HG02588 (cell line): ENCODE measurements around the gene SLC22A12.

Source experiments
- ATAC-seq: cut with Tn5 transposase; IDR thresholded peaks from one replicate; pipeline ENCODE4 v1.9.1; 2021; ENCODE audit warnings: mild to moderate bottlenecking, moderate library complexity; ENCODE audit not compliant: unreplicated experiment

The SLC22A12 gene

DNA sequence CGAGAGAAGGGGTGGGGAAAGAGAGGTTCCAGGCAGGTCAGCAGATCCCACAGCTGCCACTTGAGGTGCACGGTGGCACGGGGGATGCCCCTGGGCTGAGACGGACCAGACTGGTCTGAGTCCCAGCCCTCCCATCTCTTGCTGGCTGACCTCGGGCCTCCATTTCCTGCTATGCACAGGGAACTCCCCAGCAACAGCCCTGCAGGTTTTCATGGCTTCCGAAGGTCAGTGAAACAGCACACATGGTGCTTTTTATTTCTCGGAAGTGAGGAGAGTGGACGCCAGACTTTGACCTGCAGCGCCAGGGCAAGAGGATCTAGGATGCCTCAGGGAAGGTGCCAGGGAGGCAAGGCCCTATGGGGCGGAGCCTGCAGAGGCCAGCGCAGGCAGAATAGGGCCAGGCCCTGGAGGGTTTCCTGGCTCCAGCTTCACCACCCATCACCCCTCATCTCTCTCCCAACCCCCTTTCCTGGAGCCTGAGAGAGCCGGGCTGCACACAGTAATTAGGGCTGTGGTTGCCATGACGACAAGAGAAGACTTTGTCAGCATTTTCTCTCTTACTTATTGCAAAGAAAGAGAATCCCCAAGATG is 29.5 kb downstream of the SLC22A12 start:
- ATAC-seq: no peak

DNA sequence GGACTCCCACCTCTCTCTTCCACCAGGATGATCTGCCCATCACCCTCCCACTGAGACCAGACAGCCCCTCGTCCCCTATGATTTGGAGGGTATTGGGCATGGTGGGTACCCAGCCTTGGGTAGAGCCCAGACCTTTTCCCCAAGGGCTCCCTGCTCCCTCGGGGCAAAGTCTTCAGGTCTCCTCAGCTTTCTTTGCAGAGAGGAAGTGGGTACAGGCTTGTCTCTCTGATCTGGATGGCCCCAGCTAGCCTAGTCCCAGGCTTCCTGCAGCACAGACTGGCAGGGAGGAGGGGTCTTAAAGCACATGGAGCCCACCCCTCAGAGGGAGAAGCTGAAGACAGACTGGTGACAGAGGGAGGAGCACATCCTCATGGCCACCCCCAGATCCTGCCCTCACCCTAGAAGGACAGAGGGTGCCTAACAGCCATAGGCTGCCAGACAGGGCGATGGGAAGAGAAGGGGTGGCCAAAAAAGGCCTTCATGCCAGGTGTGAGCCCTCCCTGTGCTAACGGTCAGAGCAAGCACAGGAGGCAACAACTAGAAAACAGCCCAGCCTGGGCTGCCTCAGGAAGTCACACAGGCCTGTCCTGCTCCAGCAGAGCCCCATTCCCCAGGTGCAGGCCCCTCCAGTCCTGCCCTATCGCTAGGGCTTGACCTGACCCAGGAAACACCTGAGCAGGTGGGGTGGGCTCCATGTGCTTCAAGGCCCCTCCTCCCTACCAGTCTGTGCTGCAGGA is 30.4 kb downstream of the SLC22A12 start:
- ATAC-seq: no peak

DNA sequence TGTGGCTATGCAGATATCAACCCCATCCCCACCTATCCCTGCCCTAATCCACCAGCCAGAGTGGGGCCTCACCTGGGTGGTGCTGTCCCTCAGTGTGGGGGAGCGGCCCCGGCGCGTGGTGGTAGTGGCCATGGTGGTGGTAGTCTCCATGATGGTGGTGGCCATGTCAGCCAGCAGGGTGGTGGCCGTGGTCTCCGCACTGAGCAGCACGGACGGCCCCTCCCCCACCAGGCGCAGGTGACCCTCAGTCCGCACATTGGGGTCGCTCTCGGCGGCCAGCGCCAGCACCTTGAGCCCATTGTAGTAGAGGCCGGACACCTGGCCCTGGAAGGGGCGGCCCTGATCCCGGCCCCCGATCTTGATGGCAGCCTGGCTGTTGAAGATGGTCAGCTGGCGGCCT is 31.7 kb downstream of the SLC22A12 start:
- no peak for ATAC-seq

DNA sequence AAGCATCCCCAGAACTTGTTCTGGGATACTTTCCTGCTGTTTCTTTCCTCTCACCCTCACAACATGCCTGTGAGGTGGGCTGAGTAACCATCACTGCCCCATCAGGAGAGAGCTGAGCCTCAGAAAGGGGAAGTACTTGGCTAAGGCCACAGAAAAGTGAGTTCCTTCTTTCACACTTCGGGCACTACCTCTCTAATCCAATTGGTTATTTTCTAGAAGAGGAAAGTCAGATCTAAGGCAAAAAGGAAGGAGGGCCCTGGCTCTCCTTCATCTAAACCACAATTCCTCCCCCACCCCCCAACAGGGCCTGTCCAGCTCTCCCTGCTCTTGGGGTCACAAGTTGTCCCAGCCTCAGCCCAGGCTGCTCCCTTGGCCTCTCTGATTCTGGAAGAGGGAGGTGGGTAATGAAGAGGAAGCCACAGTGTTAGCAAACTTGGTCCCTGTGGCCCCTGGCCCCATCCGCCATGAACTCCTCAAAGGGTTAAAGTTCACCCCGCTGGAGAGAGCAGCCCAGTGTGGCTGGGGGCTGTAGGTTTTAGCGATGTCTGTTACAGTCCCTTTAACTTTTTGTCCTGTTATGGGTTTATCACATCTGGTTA is 34.0 kb downstream of the SLC22A12 start:
- ATAC-seq: no peak

DNA sequence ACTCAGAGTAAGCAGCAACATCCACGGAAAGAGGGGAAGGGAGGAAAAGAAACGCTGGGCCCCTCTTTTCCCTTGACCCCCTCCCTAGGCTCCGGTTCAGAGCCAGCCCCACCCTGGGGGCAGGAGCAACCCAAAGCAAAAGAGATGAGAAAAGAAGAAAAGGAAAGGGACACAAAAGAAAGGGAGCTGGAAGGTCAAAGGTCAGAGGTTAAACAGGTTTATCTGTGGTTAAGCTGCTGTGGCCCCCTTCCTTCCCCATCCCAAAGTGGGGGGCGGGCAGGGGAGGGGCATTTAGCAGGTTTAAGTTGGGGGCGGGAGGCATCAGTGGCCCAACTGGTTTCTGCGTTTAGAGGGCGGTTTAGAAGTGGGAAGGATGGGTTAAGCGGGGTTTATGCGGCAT is 35.6 kb downstream of the SLC22A12 start:
- ATAC-seq: no peak

DNA sequence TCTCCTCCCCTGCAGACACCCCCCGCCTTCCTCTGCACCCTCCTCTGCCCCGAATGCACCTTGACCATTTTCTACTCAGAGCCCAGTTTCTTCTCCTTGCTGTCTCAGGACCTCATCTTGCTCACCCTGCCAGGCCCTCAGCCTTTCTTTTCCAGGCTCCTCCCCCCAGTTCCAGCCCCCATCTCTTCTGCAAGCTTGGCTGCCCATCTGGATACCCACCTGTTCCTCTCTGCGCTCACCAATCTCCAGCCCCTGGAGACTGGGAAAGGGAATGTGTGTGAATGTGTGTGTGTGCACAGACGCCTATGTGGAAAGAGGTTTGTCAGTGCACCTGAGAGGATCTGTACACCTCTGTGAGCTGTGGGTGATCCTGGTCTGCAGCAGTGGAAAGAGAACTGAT is 36.4 kb downstream of the SLC22A12 start:
- ATAC-seq: no peak

DNA sequence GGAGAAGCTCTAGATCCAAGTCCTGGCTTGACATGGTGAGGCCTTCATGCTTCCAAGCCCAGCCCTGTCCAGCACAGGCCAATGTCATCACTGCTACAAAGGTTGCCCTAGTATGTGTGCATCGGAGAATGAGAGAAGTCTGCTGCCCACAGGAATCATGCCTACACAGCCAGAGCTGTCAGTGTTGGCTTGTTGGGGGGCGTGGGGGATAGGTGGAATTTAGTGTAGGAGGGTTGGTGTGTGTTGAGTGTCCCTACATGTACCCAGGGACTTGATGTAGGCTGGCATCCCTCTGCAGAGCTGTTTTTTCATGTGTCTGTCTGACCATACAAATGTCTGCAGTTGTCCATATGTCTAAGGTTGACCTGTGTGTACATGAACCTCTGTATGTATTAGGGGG is 37.6 kb downstream of the SLC22A12 start:
- ATAC-seq: no peak

DNA sequence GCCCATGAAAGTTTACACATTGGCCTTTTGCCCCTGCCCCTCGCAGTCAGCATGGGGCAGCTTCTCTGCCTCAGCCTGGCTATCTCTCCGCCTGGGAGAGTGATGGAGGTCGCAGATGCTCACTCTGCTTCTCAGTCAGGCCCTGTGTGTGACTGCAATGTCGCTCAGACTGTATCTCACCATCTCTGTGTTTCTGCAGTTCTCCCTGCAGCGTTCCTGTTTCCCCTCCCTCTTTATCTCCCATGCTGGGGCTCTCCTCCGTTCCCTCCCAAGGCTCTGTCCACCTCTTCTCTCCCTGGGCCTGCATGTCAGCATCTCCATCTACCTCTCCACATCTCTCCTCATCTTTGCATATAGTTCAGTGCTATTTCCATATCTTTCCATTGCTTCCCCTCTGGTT is 38.1 kb downstream of the SLC22A12 start:
- no peak for ATAC-seq

DNA sequence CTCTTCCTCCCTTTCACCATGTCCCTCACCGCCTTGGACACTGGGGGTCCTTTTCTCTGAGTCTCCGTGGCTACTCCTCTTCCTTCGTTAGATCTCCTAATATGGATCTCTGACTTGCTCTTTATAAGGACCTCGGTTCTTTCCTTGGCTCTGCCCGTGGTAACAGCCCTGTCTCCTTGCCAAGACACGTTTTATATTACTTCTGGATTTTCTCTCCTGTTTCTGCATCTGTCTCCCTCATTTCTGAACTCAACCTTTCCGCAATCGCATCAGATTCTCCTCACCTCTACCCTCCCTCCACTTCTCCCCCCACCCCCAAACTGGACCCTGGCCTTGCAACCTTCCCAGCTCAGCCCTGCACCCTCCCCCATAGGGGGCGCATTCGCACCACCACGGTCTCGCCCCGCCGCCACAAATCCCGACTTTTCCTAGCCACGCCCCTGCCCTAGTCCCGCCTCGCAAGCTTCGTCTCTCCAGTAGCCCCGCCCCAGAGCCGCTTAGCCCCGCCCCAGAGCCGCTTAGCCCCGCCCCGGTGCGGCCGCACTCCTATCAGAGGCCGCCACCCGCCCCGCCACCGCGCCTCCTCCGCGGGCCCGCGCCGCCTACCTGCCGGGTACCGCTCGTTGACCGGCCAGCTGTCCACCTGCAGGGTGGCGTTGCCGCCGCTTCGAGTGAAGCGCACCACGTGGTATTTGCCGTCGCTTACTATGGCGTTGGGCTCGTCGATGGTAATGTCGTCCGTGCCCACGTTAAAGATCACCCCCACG is 39.0 kb downstream of the SLC22A12 start:
- no peak for ATAC-seq

DNA sequence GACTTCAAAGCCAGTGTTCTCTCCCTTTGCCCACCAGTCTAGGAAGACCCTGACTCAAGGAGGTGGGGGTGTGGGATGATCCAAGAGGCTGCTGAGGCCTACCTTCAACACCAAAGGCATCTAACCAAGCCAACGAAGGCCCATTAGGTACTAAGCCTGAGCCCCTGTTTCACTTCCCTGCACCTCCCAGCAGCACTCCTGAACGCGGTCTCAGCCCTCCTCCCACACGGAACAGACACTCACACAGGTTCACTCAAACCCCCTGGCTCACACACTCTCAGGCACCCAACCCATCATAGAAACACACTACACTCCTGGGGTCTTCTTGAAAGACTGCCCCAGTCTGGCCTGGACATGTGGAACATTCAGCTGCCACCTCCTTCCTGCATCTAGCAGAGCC is 40.7 kb downstream of the SLC22A12 start:
- ATAC-seq: no peak

DNA sequence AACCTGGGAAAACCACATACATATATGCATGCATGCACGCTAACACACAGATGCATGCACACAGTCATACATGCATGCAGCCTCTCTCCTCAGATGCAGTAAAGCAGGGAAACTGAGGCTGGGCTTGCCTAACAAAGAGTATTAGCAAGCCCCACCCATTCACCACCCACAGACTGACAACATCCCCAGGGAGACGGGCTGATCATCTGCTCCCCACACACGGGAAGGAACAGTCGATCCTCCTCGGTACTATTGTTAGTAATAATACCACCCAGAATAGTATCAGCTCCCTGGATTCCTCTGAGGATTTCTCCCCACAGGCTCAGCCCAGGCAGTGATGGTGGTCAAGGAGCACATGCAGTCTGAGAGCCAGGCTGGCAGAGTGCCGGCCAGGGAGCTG is 41.2 kb downstream of the SLC22A12 start:
- ATAC-seq: no peak

DNA sequence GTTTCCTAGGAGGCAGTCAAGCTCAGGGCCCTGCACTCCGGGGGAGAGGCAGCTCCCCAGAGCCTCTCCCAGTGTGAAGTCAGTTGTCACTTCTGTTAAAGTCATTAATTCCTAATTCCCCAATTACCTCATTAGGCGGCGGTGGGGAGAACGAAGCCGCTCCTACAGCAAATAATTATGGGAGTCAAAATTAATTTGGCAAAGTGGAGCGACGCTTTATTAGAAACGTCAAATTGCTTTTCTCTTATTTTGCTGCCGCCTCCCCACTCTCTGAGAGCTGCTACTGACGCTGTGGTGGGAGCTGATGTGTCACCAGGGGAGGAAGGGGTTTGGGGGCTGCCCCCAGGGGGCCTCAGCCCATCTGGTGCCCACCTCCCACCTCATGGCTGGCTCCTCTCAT is 41.6 kb downstream of the SLC22A12 start:
- no peak for ATAC-seq

DNA sequence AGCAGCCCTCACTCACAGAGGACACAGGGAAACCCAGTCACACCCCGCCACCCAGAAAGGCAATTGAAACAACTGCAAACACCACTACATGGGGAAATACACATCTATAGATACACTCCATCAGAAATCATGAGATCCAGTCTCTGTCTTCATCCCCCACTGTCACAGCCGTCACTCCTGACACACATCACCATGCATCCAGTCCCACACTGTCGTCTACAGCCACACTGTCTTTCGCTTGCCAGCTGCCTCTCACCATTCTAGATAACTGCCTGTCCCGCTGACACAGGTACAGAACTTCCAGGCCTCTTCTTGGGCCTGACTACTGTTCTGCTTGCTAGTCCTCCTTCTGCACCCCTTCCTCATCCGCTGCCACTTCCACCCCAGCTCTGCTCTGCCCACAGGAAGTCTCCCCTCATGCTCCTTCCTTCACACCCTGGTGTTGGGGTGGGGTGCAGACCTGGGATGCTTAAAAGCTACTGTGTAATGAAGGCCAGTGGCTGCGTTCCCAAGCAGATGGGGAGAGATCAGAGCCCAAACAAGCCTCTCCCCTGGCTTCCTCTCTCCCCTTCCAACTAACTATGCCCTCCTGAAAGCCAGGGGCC is 42.6 kb downstream of the SLC22A12 start:
- no peak for ATAC-seq

DNA sequence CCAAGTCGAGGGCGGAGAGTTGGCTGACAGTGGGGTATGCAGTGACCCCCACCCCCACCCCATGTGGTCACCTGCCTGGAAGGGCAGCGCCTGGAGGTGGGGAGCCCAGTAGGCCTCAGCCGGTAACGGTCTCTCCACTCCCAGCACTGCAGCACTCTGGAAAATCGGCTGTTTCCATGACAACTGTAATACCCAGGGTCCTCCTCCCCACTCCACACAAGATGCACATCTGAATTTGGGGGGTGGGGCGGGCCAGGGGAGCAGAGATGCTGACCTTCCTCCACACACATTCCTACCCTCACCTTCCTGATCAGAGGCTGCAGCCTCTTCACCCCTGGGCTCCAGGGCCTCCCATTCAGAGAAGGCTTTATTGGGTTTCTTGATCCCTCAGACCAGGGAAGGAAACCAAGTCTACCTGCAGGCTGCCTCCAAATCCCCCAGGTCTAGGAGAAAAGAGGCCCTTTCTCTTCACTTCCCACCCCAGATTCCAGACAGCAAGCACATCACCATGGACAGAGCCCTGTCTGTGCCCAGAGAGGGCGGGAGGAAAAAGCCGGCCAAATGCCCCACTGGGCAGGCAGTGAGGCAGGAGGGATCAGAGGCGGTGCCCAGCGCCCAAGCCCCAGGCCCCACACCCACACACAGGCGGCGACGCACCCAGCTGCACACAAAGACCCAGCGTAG is 46.5 kb downstream of the SLC22A12 start:
- no peak for ATAC-seq

DNA sequence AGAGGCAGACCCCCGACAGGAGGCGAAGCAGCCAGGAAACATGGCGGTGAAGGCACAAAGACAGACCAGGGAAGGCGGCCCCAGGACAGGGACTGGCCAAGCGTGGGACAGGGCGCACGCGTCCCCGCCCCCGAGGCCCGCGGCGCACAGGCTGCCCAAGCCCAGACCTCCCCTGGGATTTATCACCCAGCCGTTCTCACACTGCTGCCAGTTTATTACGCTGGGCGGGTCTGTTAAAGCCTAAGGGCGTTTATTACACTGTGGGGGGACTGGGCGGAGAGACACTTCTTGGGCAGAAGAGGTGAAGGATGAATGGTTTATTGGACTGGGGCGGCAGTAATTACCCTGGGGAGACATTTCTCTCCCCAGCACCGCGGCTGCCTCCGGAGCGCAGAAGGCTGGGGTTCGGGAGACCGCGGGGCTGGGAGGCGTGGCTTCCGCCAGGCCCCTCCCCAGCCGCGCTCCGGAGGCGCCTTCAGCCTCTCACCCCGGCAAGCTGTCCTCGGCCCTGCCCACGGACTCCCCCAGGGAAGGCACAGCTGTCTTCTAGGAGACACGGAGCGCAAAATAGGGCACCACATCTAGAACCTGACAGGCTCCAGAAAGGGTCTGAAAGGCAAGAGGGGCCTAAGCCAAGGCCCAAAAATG is 47.1 kb downstream of the SLC22A12 start:
- no peak for ATAC-seq

DNA sequence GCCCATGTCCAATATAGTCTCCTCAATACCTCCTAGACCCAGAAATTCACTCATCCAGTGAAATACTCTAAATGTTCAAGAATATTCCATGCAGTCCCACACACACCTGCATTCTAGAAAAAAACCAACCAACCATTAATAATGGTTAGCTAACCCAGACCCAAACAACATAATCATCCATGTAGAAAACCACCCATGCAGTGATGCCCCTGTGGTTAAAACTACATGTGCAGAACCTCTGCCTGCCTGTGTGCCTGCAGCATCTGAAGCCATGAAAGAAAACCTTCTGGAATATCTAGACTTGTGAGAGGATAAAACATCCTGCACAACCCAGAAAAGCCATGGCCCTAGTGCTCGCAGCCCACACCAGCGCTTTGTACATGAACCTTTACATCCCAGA is 47.8 kb downstream of the SLC22A12 start:
- ATAC-seq: no peak

DNA sequence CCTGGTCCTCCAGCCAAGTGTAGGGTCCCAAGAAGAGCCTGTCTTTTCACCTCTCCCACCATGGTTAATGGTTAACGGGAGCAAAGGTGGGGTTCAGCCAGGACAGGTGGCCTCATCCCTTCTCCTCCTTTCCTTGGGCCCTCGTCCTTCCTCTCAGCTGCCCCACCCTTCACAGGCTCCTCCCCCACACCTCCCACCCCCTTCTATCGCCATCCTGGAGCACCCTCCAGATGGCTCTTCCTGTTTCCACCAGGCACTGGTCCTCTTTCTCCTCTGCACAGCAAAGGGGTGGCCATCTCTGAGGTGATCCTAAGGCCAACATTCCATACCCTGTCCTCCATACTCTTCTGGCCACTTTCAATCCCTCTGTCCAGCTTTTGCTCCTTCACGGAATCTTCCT is 48.9 kb downstream of the SLC22A12 start:
- ATAC-seq: no peak

DNA sequence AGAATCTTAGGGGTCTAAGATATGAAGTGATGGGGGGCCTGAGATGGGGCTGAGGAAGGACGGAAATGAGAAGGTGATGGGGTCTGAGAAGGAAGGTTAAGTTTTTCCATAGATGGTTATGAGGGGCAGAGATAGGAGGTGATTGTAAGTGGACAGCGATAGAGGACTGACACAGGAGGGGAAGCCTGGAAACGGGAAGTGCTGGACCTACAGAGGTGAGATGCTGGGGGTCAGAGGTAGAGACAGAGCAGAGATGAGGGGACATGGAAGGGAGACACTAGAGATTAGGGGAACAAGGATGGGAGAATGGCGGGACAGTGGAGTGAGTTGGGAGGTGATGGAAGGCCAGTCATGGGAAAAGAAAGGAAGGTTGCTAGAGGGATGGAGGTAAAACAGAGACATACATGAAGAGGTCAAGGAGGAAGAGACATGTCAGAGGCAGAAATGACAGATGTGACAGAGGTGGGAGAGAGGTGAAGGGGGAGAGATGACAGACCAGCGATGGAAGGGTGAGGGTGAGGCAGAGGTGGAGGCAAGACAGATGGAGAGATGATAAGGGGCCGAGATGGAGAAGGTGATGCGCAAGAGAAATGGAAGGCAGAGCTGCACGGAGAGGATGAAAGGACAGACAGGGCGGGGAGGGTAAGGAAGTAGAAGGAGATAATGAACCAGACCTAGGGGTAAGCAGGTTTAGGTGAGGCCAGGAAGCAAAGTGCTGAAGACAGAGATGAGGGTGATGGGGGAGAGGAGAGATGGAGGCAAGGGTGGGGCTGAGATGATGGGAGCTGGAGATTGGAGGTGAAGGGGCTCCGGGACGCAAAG is 50.8 kb downstream of the SLC22A12 start:
- no peak for ATAC-seq

DNA sequence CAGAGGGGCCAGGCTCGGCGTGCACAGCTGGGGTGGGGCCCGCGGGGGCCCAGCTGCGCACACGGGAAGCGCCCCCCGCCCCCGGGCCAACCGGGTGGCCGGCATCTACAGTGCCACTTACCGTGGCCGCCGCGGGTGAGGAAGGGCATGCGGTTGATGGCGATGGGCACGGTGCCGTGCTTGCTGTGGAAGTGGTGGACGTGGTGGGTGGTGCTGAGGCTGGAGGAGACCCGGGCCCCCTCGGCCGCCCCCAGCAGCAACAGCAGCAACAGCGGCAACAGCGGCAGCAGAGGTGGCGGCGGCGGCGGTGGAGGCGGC is 51.4 kb downstream of the SLC22A12 start:
- no peak for ATAC-seq

DNA sequence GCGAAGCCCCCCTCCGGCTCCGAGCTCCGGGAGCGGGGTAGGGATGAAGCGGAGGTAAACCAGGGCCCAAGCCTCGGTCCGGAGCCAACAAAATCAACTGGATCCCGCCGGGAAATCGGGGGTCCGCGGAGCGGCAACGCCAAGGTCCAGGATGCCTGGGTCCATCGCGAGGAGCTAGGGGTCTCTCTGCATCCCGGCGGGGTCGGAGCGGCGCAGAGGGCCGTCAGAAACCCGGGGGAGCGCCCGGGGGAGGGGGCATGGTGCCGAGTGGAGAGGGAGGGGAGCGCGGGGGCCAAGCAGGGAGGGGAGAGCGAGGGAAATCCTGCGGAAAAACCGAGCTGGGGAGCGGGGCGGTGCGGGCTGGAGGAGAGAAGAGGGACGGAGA is 51.8 kb downstream of the SLC22A12 start:
- ATAC-seq: no peak
